Activated CD4-positive, alpha-beta T cell treated with anti-CD3 and anti-CD28 coated beads, Interleukin-2, amount 50 U/mL, for 1 hour (primary cell): ENCODE measurements around the gene PRKCH.
A peak's percentile ranks its signal among the peaks of the same experiment; 100 is the strongest.

Experiments used
- DNase-seq: peaks from one replicate; pipeline ENCODE4 v3.0.0-alpha.2; 2020

The PRKCH gene

GRCh38 chr14:61559641-61560201, 238.3 kb downstream of the PRKCH start:
- no peak for DNase-seq

GRCh38 chr14:61560323-61560722, 238.9 kb downstream of the PRKCH start:
- no peak for DNase-seq

GRCh38 chr14:61561104-61561503, 239.7 kb downstream of the PRKCH start:
- no peak for DNase-seq

- no peak for DNase-seq
Observed at GRCh38 chr14:61561657-61562276, 240.4 kb downstream of the PRKCH start.

DNA sequence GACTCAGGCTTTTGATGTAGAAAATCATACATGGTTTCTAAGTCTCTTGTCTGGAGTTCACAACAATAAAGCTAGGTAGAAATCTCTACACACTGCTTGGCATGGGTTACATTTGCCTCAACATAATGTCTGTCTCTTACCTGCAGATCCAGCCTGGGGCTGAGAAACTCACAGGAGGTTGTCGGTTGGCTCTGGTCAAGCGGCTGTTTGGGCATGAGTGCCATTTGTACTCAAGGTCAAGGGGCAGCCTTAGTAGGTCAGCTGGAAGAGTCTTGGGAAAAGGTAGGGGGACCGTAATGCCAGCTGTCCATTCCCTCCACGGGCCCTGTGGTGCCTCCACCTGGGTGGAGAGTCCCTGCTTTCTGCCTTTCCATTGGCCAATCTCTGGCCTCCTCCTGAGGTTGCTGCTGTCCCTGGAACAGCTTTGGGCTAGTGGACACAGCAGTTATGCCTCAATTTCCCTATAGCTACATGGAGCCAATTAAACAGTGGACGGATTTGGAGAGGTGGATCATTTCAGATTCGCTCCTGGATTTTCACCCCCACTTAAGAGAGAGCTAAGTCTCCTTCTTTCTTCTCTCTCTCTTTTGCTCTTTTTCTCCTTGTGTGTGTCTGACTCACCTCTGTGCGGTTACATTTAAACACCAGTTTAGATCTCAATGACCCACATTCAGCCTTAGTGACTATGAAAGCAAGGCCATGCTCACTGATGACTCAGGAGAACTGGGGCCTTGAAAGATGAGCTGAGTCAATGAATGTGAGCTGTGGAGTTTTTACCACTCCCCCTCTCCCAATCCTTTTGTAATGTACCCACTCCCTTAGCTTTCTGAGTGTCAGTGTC, 241.2 kb downstream of the PRKCH start:
- DNase-seq = no peak

DNA sequence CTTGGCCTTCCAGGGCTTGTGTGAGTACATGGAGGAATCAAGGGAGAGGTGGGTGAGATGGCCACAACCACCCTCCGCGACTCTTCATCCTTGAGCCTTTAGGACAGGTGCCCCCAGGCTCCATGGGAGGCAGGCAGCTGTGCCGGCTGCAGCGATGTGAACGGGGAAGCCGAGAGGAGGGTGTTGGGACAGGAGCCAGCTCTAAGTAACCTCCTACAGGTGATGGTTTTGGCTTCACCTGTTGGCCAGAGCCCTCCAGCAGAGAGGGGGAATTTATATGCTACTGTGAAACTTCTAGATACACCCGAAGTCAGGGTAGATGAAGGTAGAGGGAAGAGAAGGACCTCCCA, 241.8 kb downstream of the PRKCH start:
- no peak for DNase-seq

DNA sequence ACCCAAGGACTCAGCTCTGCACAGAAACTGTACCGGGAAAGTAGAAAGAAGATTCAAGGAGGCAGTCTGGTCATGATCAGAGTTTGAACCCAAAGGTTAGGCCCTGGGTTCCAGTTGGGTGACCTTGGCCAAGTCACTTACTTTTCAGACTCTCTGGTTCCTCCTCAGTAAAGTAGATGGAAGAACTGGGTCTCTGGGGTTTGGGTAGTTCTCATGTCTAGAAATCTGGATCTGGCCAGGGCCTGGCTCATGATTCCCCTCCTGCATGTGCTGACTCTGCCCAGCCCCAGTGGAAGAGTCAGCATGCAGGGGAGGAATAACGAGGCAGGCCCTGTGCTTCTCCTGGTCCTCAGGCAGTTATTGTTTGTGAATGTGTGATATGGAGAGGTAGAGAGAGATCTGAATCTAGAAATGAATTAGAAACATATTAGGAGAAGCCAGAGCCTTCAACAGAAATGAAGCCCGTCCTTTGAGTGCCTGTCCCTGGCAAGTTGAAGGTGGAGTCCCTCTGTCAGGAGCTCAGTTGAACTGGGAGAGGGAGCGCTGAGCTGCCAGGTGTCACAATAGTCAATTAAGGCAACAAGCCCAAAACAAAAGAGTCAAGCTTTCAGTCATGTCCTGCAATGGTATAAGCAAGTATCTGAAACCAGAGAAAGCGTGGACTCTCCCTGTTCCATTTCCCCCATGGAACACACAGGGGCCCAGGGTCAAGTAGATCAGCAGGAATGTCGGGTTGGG, 242.7 kb downstream of the PRKCH start:
- no peak for DNase-seq

GRCh38 chr14:61564618-61565091, 243.3 kb downstream of the PRKCH start:
- DNase-seq = no peak

DNA sequence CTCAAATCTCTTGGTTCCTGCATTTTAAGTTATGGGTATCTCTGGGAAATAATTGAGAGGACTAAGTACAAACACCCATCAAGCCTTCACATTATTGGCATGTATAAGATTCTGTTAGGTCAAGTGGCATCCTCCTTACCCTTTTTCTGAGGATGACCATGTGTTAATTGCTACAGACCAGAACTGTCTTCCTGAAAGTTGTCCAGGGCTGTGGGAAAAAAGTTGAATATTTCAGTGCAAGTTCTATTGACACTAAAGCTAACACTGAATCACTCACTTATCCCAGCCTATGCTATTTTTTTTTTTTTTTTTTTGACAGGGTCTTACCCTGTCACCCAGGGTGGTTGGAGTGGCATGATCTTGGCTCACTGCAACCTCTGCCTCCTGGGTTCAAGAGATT, 243.8 kb downstream of the PRKCH start:
- DNase-seq = no peak

DNA sequence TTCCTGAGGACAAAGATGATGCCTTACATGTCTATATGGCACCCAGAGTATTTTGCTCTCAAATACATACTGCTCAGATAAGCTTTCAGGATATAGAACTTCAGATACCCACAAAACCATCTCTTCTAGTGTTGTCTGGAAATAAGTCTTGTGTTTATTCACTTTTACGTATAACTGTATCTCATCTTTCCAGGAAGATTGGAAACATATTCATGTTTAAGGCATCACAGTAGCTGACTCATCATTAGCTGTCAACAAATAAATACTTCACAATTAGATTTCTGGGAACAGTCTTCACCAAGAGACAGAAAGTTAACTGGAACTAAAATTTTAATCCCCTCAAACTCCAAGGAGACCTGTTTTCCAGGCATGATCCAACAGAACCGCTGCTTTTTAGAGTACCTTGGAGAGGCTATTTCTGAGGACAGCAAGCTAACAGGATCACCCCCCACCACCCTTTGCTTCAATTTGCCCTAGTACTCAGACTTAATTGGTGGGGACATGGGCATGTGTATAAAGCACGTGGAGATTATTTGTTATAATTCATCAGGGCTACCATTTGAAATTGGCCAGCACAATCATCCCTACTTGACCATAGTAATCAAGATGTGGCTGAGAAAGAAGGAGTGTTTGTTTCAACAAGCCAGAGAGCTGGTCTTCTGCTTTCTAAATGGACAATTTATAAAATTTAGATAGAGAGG, 244.6 kb downstream of the PRKCH start:
- no peak for DNase-seq

DNA sequence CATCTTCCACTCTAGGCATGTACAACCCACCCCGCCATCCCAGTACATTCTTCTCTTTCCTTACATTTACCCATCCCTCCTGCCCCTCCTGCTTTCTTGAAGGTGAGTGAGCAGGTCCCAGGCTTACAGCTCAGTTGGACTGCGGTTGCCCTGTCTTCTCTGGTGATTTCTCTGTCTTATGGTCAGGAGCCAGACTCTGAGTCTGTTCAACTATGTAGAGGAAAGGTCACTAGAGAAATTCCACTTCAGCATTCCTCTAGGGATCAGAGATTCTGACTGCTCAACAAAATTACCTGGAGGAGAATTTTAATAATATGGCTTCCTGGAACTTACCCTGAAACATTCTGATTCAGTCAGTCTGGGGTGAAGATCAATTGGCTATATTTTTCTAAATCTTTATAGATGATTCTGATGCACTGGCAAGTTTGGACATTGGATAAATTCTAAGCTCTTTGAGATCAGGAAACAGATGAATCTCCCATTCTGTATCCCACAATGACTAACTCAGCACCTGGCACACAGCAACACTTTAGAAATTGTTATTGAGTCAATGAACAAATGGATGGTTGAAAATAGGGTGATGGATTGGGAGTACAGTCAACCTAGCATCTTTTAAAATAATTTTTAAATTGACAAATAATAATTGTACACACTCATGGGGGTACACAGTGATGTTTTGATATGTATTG, 245.3 kb downstream of the PRKCH start:
- no peak for DNase-seq

GRCh38 chr14:61567838-61568571, 246.6 kb downstream of the PRKCH start:
- no peak for DNase-seq

DNA sequence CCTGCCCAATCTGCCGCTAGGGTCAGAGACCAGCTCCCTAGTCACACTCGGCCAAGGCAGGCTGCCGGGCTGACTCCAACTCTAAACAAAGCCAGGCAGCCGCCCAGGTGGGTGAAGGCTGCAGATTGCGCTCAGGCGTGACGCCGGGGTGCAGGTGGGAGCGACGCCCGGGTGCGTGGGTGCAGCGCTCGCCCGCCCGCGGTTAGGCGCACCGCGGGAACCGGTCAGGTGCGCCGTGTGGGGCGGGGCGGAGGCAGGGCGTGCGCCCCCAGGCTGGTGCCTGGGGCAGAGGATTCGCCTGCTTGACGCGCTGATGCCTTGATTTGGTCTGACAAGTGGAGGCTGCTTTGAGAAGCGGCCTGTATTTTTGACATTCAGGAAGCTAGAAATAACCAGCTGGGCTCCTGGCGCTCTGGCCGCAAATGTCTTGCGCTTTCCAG, 247.2 kb downstream of the PRKCH start:
- DNase-seq = peak; percentile 55

DNA sequence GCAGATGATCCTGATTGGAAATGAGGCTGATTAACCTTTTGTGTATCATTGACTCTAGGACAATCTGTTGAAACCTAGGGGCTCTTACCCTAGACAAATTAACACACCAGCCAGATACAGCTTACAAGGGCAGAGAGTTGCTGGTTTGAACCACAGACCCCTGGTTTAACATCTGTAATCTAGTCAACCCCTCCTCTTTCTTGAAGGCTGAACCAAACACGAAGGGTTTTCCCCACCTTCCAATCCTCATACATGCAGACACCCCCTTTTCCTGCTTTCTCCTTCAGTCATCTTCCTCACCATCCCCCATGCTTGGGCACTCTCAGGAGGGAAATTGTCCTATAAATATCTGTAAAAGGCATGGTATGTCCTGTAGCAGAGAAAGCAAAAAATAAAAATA, 247.9 kb downstream of the PRKCH start:
- no peak for DNase-seq

- DNase-seq = peak; percentile 14
Observed at GRCh38 chr14:61569812-61570548, 248.6 kb downstream of the PRKCH start.

DNA sequence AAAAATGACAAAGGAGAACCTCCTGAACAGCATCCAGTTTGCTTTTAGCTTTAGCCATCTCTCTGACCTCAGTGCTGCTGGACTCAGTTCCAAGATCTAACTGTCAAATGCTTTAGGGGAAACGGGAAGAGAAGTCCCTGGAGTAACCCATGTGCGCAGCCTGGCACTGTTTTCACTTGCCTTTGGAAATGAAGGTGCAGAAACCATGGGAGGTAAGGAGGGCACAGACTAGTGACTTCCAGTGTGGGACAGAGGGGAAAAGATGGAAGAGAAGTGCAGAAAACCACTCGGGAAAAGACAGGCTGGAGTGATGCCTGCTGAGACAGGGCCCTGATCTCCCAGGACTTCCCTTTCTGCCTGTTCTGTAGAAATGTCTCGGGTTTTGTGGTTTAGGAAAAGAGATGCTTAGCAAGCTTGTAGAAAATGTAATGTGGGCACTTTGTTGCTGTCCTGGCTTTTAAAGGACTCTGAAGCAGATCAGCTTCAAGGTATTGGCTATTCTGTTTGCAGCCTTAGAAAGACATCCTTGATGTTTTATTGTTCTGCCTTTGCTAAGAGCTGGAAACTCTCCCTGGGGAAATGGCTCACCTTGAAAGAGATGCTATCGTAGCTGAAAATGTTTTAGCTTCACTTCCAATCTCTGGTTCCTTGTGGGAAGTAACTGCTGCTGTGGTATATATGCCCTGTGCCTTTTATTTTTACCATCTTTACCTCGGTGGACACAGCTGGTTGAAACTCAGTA, 249.3 kb downstream of the PRKCH start:
- no peak for DNase-seq

DNA sequence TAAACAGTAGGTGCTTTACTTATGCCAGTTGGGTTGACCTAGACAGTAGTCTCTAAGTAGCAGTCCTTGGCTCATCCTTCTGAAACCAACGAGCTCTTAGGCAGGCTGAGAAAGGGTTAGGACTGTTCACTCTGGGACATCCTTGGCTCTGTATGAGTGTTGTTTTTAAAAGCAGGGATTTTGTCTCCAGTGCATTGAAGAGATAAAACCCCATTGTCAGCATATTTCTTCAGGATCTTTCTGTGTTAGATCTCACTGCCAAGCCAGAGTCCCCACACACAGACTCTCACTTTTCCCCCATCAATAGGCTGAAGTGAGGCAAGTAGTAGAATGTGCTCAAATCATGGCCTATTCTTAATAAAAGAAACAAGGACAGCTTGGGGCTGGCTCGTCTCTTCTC, 250.5 kb downstream of the PRKCH start:
- no peak for DNase-seq

GRCh38 chr14:61573321-61573720, 251.9 kb downstream of the PRKCH start:
- DNase-seq = no peak

DNA sequence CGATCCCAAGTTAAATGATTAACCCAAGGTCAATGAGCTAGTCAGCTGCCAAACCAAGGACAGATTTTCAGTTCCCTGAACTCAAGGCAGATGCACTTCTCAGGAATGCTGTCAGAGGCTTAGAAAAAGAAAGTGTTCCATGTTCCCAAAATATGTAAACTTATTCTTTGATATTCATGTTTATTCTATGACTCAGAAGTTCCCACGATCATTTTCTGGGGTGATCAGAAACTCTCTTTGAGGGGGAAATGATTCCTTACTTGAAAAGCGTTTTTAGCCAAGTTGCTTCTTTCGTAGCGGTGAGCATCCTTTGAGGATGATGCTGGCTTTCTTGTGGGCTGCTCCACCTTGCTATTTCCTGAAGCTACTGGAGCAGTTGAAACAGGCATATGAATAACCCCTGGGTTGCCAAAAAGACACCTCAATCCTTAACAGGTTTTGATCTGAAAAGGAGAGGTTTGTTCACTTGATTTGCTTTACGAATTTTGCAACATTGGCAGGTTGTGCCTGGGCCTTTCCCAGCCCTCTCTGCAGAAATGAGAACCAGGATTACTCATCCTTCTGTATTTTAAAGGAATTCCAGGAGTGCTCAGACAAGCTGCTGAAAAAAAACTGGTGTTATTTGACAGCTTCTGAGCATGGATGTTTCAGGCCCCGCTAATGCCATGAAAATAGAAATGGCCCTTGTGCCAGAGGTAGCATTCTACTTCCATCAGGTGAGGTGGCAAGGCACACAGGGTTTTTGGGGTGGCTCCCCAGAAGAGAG, 252.6 kb downstream of the PRKCH start:
- DNase-seq = no peak
